Activated naive CD8-positive, alpha-beta T cell treated with anti-CD3 and anti-CD28 coated beads, Interleukin-2, amount 10 ng/mL, durations not matched to agents 7 days and 5 days (primary cell): Measurements from ENCODE around the gene ABR. TPM values are rescaled to one million over a fixed set of nuclear protein-coding genes. Genes with fewer than 3 reads are reported as not detected.

Experiments
- ATAC-seq: fragments of 150-1000 bp; cut with Tn5 transposase; one replicate; pipeline ENCODE4 v1.10.0; 2021; ENCODE audit warnings: low read depth, moderate library complexity
- POLR2A ChIA-PET: fragments of 350-600 bp; sonication (Branson Sonifier 250); formaldehyde crosslinking; loops from one replicate; lab custom pipeline; 2021; ENCODE audit warnings: antibody characterized with exemption; lab: Charles Lee
- DNase-seq: peaks from one replicate; pipeline ENCODE4 v3.0.0; 2021
- H3K27ac Mint-ChIP-seq: one replicate; pipeline ENCODE4 v1.8.0; 2022; ENCODE audit warnings: mild to moderate bottlenecking, mixed read lengths
- H3K27me3 Mint-ChIP-seq: one replicate; pipeline ENCODE4 v1.8.0; 2022; ENCODE audit warnings: mild to moderate bottlenecking, moderate library complexity, mixed read lengths
- H3K36me3 Mint-ChIP-seq: one replicate; pipeline ENCODE4 v1.8.0; 2021; ENCODE audit warnings: mild to moderate bottlenecking, mixed read lengths
- H3K4me1 Mint-ChIP-seq: one replicate; pipeline ENCODE4 v1.8.0; 2021; ENCODE audit warnings: mixed read lengths
- H3K4me3 Mint-ChIP-seq: one replicate; pipeline ENCODE4 v1.8.0; 2022; ENCODE audit warnings: mild to moderate bottlenecking, moderate library complexity, mixed read lengths
- H3K9me3 Mint-ChIP-seq: one replicate; pipeline ENCODE4 v1.8.0; 2021; ENCODE audit warnings: mixed read lengths
- total RNA-seq, 2 experiments: library from RNA; stranded (reverse); gene quantifications; one replicate each; pipeline ENCODE4 v1.2.3, GENCODE V29; 2021

ABR gene
- 100 to 1,000 TPM; 156 to 158 TPM for total RNA-seq

DNA sequence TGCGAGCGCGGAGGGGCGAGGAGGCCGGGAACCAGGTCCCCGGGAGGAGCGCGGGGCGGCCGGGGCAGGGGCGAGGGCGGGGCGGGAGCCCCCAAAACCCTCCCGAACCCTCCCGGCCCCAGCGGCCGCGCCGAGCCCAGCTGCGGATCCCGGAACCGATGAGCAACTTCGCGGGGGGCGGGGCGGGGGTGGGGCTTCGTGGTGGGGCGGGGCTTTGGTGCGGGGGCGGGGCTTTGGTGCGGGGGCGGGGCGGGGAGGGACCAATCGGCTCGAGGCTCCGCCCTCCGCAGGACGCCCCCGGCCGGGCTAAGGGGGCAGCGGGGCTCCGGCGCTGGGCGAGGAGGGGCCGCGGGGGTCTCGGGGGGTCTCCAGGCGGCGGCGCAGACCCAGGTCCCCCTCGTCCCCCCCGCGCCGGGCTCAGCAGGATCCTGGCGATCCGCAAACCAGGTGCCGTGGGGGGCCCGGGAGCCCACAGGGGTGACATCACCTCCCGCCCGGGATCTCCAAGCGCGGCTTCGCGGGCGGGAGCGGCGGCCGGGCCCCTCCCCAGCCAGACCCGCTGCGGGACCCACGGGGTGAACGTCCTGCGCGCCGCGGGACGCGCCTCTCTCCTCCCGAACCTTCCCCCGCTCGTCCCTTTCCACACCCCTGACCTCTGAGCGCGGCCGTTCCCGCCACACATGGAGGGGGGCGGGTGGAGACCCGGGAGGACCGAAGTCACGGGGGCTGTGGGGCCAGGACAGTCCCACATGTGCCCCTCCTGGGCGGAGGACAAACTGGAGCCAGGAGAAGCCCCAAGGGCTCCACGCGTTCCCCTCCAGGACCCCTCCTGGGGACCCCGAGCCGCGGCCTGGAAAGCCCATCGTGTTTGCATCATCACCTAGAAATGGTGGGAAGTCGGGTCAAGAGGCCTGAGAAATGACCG, at the start of gene ABR:
Gene ABR (minus strand): TSS at position 164 of the 925 bp plus-strand sequence. CDS start 254 bp downstream, outside the sequence.
- Mint-ChIP-seq H3K36me3 (no peaks in the 10 kb centered on the region), H3K4me1 (peaks cover 8% of the 10 kb centered on the region), H3K4me3 (peak within 1 kb of the TSS; percentile 80), H3K27ac (no peak within 1 kb of the TSS), H3K9me3 (no peaks in the 10 kb centered on the region), H3K27me3 (peaks cover 16% of the 10 kb centered on the region)
- ATAC-seq (peak; percentile 67), DNase-seq (peak; percentile 70)
- POLR2A ChIA-PET = no interaction called here

- H3K36me3 Mint-ChIP-seq = peaks cover 15% of the 10 kb centered on the region
- POLR2A ChIA-PET = interaction anchor here (0.6 to 3.3 kb wide), 8 partner anchors 11 to 448 kb away, joined by 3 to 10 read pairs (median 4); no protein-coding TSS in a partner anchor
- H3K27me3 Mint-ChIP-seq = peaks cover 45% of the 10 kb centered on the region
- DNase-seq = peak; percentile 74
- no peak overlapping the region for H3K27ac Mint-ChIP-seq
- no peaks in the 10 kb centered on the region for H3K9me3 Mint-ChIP-seq
- ATAC-seq = peak; percentile 65
- peaks cover 22% of the 10 kb centered on the region for H3K4me1 Mint-ChIP-seq
- peak overlapping the region; percentile 72 for H3K4me3 Mint-ChIP-seq
Observed at GRCh38 chr17:1229349-1229899, 49.6 kb upstream of the ABR start.

- no peaks in the 10 kb centered on the region for H3K9me3 Mint-ChIP-seq
- POLR2A ChIA-PET = interaction anchor here (0.6 to 3.3 kb wide), 10 partner anchors 11 to 447 kb away, joined by 3 to 10 read pairs (median 4); no protein-coding TSS in a partner anchor
- peaks cover 45% of the 10 kb centered on the region for H3K27me3 Mint-ChIP-seq
- H3K36me3 Mint-ChIP-seq = peaks cover 15% of the 10 kb centered on the region
- peak; percentile 10 for ATAC-seq
- H3K27ac Mint-ChIP-seq = no peak overlapping the region
- peak; percentile 56 for DNase-seq
- peaks cover 22% of the 10 kb centered on the region for H3K4me1 Mint-ChIP-seq
- H3K4me3 Mint-ChIP-seq = peak overlapping the region; percentile 93
Observed at GRCh38 chr17:1228781-1229348, 49.1 kb upstream of the ABR start.

DNA sequence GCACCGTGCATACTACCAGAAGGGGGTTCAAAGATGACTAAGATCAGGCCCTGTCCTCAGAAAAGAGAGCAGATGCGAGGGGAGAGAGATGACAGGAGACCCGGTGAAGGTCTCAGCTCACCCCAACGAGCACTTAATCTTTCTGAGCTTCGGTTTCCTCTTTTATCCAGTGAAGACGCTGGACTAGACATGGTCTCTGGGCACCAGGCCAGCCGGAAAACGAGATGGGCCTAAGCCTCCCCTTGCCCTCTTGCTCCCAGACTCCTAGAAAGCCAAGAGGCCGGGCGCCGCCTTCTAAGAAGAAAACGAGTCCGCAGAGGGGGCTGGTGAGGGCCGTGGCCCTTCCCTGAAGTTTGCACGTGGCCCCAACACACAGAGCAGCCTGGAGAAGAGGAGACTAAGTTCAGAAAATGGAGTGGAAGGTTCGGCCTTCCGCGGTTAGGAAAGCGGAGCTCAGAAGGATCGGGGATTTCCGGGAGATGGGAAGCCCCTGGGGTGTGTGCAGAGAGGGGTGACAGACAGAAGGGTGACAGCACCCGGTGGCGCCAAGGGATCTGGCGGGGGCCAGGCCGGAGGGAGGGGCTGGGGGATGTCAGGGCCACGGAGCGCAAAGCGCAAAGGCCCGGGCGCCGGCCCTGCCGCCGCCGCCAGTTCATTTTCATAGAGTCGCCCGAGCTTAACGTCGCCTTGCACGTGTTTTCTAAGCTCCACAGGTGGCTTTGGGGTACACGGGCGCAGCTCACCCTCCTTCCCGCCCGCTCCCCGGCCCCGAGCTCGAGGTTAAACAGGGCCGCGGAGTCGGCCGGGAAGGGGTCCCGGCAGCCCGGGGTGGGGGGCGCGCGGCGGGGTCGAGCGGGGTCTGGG, 48.4 kb upstream of the ABR start:
- H3K4me1 Mint-ChIP-seq = peaks cover 22% of the 10 kb centered on the region
- peak overlapping the region; percentile 84 for H3K27ac Mint-ChIP-seq
- POLR2A ChIA-PET = interaction anchor here (0.6 to 3.3 kb wide), 6 partner anchors 15 to 447 kb away, joined by 3 to 10 read pairs (median 4); no protein-coding TSS in a partner anchor
- H3K36me3 Mint-ChIP-seq = peaks cover 15% of the 10 kb centered on the region
- H3K27me3 Mint-ChIP-seq = peaks cover 45% of the 10 kb centered on the region
- ATAC-seq (peak; percentile 13), DNase-seq (peak; percentile 45)
- H3K9me3 Mint-ChIP-seq = no peaks in the 10 kb centered on the region
- peak overlapping the region; percentile 93 for H3K4me3 Mint-ChIP-seq

- Mint-ChIP-seq H3K27ac (no peak overlapping the region), H3K4me1 (peaks cover 22% of the 10 kb centered on the region), H3K36me3 (peaks cover 15% of the 10 kb centered on the region), H3K4me3 (peak overlapping the region; percentile 93), H3K9me3 (no peaks in the 10 kb centered on the region), H3K27me3 (peaks cover 42% of the 10 kb centered on the region)
- no peak for DNase-seq
- POLR2A ChIA-PET = interaction anchor here (0.7 to 3.3 kb wide), 3 partner anchors 17 to 41 kb away, joined by 3 to 10 read pairs (median 7); no protein-coding TSS in a partner anchor
- ATAC-seq = no peak
Observed at GRCh38 chr17:1227365-1227764, 47.6 kb upstream of the ABR start.

- DNase-seq (no peak), ATAC-seq (no peak)
- H3K4me1 Mint-ChIP-seq = peaks cover 20% of the 10 kb centered on the region
- peaks cover 15% of the 10 kb centered on the region for H3K36me3 Mint-ChIP-seq
- H3K27me3 Mint-ChIP-seq = peaks cover 36% of the 10 kb centered on the region
- no peak overlapping the region for H3K27ac Mint-ChIP-seq
- POLR2A ChIA-PET = no interaction called here
- no peaks in the 10 kb centered on the region for H3K9me3 Mint-ChIP-seq
- no peak overlapping the region for H3K4me3 Mint-ChIP-seq
Observed at GRCh38 chr17:1226308-1226707, 46.5 kb upstream of the ABR start.

- DNase-seq (no peak), ATAC-seq (no peak)
- Mint-ChIP-seq H3K27ac (no peak overlapping the region), H3K4me3 (no peak overlapping the region), H3K4me1 (peaks cover 16% of the 10 kb centered on the region), H3K9me3 (no peaks in the 10 kb centered on the region), H3K27me3 (peaks cover 21% of the 10 kb centered on the region), H3K36me3 (peaks cover 15% of the 10 kb centered on the region)
- POLR2A ChIA-PET = no interaction called here
Observed at GRCh38 chr17:1224330-1224729, 44.5 kb upstream of the ABR start.

- H3K4me3 Mint-ChIP-seq = no peak overlapping the region
- no peaks in the 10 kb centered on the region for H3K9me3 Mint-ChIP-seq
- peaks cover 16% of the 10 kb centered on the region for H3K4me1 Mint-ChIP-seq
- DNase-seq (no peak), ATAC-seq (no peak)
- H3K27me3 Mint-ChIP-seq = peaks cover 21% of the 10 kb centered on the region
- POLR2A ChIA-PET = no interaction called here
- no peak overlapping the region for H3K27ac Mint-ChIP-seq
- H3K36me3 Mint-ChIP-seq = peaks cover 15% of the 10 kb centered on the region
Observed at GRCh38 chr17:1223662-1224061, 43.9 kb upstream of the ABR start.

DNA sequence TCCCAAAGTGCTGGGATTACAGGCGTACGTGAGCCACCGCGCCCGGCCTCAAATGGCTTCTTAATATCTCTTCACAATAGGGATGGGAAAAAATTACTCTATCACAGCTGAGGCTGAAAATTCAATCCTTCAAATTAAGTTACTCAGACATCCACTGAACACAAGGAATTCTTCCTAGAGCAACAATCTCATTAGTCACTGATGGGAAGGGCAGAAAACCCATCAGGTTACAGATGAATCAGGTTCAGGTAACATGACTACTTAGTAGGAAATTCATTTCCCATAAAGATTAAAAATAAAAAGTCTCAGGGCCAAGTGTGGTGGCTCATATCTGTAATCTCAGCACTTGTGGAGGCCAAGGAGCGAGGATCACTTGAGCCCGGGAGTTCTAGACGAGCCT, 42.5 kb upstream of the ABR start:
- no peak overlapping the region for H3K27ac Mint-ChIP-seq
- no peak overlapping the region for H3K4me3 Mint-ChIP-seq
- peaks cover 12% of the 10 kb centered on the region for H3K27me3 Mint-ChIP-seq
- DNase-seq = no peak
- no peaks in the 10 kb centered on the region for H3K9me3 Mint-ChIP-seq
- peaks cover 7% of the 10 kb centered on the region for H3K4me1 Mint-ChIP-seq
- H3K36me3 Mint-ChIP-seq = peaks cover 7% of the 10 kb centered on the region
- no peak for ATAC-seq
- POLR2A ChIA-PET = no interaction called here

DNA sequence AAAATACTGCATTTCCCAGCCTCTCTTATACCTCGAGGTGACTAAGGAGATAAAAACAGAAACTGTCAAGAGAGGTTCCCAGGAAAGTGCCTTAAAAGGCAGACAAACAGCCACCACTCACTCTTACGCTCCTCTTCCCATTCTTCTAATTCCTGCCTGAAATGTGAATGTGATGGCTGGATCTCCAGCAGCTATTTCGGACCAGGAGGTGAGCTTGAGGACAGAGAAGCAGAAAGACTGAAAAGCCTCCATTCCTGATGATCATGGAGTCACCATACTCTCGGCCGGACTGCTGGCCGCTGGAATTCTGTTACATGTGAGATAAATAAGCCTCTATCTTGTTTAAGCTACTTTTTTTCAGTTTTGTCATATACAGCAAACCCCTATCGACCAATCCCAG, 41.4 kb upstream of the ABR start:
- DNase-seq (no peak), ATAC-seq (no peak)
- H3K4me1 Mint-ChIP-seq = peaks cover 4% of the 10 kb centered on the region
- H3K9me3 Mint-ChIP-seq = no peaks in the 10 kb centered on the region
- H3K27me3 Mint-ChIP-seq = peaks cover 5% of the 10 kb centered on the region
- POLR2A ChIA-PET = no interaction called here
- no peak overlapping the region for H3K27ac Mint-ChIP-seq
- peaks cover 4% of the 10 kb centered on the region for H3K36me3 Mint-ChIP-seq
- no peak overlapping the region for H3K4me3 Mint-ChIP-seq

DNA sequence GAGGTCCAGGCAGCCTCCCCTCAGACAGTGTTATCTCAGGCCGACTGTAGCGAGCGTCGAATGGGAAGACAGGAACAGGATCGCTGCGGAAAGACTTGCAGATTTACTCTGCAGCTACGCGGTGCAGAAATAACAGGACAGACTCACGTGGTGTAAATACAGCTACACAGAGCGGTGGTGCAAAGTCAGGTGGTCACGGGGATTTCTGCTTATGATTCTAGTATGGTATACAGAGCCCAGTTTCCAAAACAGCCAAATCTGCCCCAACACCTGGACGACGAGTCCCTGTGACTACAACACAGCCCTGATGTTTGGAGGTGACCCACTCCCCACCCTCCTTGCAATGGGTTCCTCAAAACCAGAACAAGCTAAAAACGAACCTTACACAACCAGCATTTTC, 40.6 kb upstream of the ABR start:
- H3K9me3 Mint-ChIP-seq = no peaks in the 10 kb centered on the region
- H3K27me3 Mint-ChIP-seq = peaks cover 7% of the 10 kb centered on the region
- ATAC-seq = no peak
- H3K36me3 Mint-ChIP-seq = no peaks in the 10 kb centered on the region
- POLR2A ChIA-PET = no interaction called here
- H3K4me3 Mint-ChIP-seq = no peak overlapping the region
- H3K27ac Mint-ChIP-seq = no peak overlapping the region
- no peak for DNase-seq
- no peaks in the 10 kb centered on the region for H3K4me1 Mint-ChIP-seq

DNA sequence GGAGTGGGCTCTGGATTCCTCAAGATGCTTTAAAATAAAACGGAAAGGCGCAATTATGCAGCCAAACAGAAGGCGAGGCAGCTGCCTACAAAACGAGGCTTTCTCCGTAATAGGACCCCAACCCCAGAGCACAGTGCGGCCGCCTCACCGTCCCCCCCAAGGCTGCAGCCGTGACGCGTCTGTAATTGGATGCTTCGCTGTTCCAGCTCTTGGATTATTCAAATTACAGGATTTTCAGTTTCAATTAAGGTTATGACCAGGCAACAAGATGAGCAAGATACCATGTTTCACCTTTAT, 37.3 kb upstream of the ABR start:
- POLR2A ChIA-PET = no interaction called here
- Mint-ChIP-seq H3K4me1 (no peaks in the 10 kb centered on the region), H3K27me3 (peaks cover 7% of the 10 kb centered on the region), H3K36me3 (no peaks in the 10 kb centered on the region), H3K4me3 (no peak overlapping the region), H3K9me3 (no peaks in the 10 kb centered on the region), H3K27ac (no peak overlapping the region)
- no peak for ATAC-seq
- DNase-seq = no peak
